ENCODE data around the gene MZT2A.
"Not testable (repeated sequence)": the region's sequence is repeated elsewhere in the genome, so short reads cannot be mapped to it uniquely, and the experiment has no call there.

DNA sequence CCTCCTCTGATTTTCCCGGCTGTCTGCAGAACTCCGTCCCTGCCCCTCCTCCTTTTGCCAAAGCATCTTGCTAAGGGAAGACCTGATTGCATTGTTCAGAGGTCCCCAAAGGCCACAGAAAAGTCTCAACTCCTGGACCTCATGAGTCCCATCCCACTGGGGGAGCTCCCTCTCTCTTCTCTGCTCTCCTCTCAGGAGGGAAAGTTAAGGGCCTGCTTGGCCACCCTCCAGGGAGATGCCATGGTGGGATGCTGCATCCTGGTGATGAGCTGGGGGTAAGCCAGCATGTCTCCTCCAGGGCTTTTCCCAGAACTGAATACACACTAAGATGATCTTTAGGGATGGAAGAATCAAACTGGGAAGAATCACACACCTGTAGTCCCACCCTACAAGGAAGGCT, 18.9 kb downstream of the MZT2A start:
- not testable (repeated sequence) for TF ChIP-seq EZH2phosphoT487 (conservative IDR thresholded peaks at IDR 0.05; ENCODE audit: low read length)
- TF ChIP-seq, protein P1, sequence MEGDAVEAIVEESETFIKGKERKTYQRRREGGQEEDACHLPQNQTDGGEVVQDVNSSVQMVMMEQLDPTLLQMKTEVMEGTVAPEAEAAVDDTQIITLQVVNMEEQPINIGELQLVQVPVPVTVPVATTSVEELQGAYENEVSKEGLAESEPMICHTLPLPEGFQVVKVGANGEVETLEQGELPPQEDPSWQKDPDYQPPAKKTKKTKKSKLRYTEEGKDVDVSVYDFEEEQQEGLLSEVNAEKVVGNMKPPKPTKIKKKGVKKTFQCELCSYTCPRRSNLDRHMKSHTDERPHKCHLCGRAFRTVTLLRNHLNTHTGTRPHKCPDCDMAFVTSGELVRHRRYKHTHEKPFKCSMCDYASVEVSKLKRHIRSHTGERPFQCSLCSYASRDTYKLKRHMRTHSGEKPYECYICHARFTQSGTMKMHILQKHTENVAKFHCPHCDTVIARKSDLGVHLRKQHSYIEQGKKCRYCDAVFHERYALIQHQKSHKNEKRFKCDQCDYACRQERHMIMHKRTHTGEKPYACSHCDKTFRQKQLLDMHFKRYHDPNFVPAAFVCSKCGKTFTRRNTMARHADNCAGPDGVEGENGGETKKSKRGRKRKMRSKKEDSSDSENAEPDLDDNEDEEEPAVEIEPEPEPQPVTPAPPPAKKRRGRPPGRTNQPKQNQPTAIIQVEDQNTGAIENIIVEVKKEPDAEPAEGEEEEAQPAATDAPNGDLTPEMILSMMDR (IDR thresholded peaks at IDR 0.05; ENCODE audit: insufficient read depth, low read length, poor library complexity, severe bottlenecking): not testable (repeated sequence)

Measured in SU-DHL-6 (cell line).